WTC11 (cell line): ENCODE results near the gene CDH22. TPM values are rescaled to one million over a fixed set of nuclear protein-coding genes. Genes with fewer than 3 reads are reported as not detected.

Experiments
- ATAC-seq: fragments of 200-7000 bp; cut with Tn5 transposase; 2 replicates; pipeline ENCODE4 v1.10.0; 2021; ENCODE audit warnings: mild to moderate bottlenecking, moderate library complexity
- CTCF ChIA-PET: fragments of 300-600 bp; sonication (Branson Sonifier 250); formaldehyde crosslinking; loops from one replicate; lab custom pipeline; 2021; ENCODE audit warnings: antibody characterized with exemption; lab: Charles Lee
- POLR2A ChIA-PET: fragments of 350-600 bp; sonication (Branson Sonifier 250); formaldehyde crosslinking; loops from one replicate; lab custom pipeline; 2021; ENCODE audit warnings: antibody characterized with exemption; lab: Charles Lee
- DNase-seq: peaks from one replicate; pipeline ENCODE4 v3.0.0; 2021; ENCODE audit warnings: low spot score
- H3K27ac Mint-ChIP-seq: 2 replicates; pipeline ENCODE4 v1.8.0; 2021; ENCODE audit warnings: mixed read lengths
- H3K27me3 Mint-ChIP-seq: 2 replicates; pipeline ENCODE4 v1.8.0; 2021; ENCODE audit warnings: low read depth, mild to moderate bottlenecking, moderate library complexity, mixed read lengths
- H3K36me3 Mint-ChIP-seq: 2 replicates; pipeline ENCODE4 v1.8.0; 2021; ENCODE audit warnings: mixed read lengths
- H3K4me1 Mint-ChIP-seq: 2 replicates; pipeline ENCODE4 v1.8.0; 2022; ENCODE audit warnings: mixed read lengths
- H3K4me3 Mint-ChIP-seq: 2 replicates; pipeline ENCODE4 v1.8.0; 2021; ENCODE audit warnings: mild to moderate bottlenecking, moderate library complexity, mixed read lengths
- H3K9me3 Mint-ChIP-seq: 2 replicates; pipeline ENCODE4 v1.8.0; 2021; ENCODE audit warnings: mixed read lengths
- AFF4 ChIP-seq: sonication (generic); formaldehyde crosslinking; IDR thresholded peaks from 2 replicates; pipeline ENCODE4 v1.8.1; 2023; ENCODE audit warnings: mild to moderate bottlenecking, missing genetic modification reagents, borderline replicate concordance
- ATF6 ChIP-seq: sonication (generic); formaldehyde crosslinking; IDR thresholded peaks from 2 replicates; pipeline ENCODE4 v1.8.1; 2023; ENCODE audit warnings: mild to moderate bottlenecking, missing genetic modification reagents
- E2F4 ChIP-seq: sonication (generic); formaldehyde crosslinking; IDR thresholded peaks from 2 replicates; pipeline ENCODE4 v1.8.1; 2022; ENCODE audit warnings: low read depth, mild to moderate bottlenecking, moderate library complexity, missing genetic modification reagents, borderline replicate concordance
- HMGXB4 ChIP-seq: sonication (generic); formaldehyde crosslinking; IDR thresholded peaks from 2 replicates; pipeline ENCODE4 v1.8.1; 2023; ENCODE audit warnings: mild to moderate bottlenecking, moderate library complexity, missing genetic modification reagents
- IRF2 ChIP-seq: sonication (generic); formaldehyde crosslinking; IDR thresholded peaks from 2 replicates; pipeline ENCODE4 v1.8.0; 2022; ENCODE audit warnings: low read depth, missing genetic modification reagents, borderline replicate concordance
- MLX ChIP-seq: sonication (generic); formaldehyde crosslinking; IDR thresholded peaks from 2 replicates; pipeline ENCODE4 v1.8.1; 2023; ENCODE audit warnings: mild to moderate bottlenecking, missing genetic modification reagents, moderate library complexity
- NFATC4 ChIP-seq: fragments of 250-450 bp; sonication (Bioruptor Pico); IDR thresholded peaks from 2 replicates; pipeline ENCODE4 v1.9.0; 2021; ENCODE audit warnings: mild to moderate bottlenecking
- NR1H2 ChIP-seq: sonication (generic); formaldehyde crosslinking; IDR thresholded peaks from 2 replicates; pipeline ENCODE4 v1.9.0; 2021; ENCODE audit warnings: mild to moderate bottlenecking, moderate library complexity, missing genetic modification reagents
- NR2C2 ChIP-seq: sonication (generic); formaldehyde crosslinking; IDR thresholded peaks from 2 replicates; pipeline ENCODE4 v1.8.0; 2022; ENCODE audit warnings: mild to moderate bottlenecking, missing genetic modification reagents
- NR3C1 ChIP-seq: sonication (generic); formaldehyde crosslinking; conservative IDR thresholded peaks from 2 replicates; pipeline ENCODE4 v1.8.1; 2023; ENCODE audit warnings: low read depth, mild to moderate bottlenecking, missing genetic modification reagents
- OVOL2 ChIP-seq: fragments of 250-450 bp; sonication (Bioruptor Pico); IDR thresholded peaks from 2 replicates; pipeline ENCODE4 v1.9.0; 2021; ENCODE audit warnings: mild to moderate bottlenecking, borderline replicate concordance
- SP1 ChIP-seq: sonication (generic); formaldehyde crosslinking; conservative IDR thresholded peaks from 2 replicates; pipeline ENCODE4 v1.8.1; 2022; ENCODE audit warnings: missing genetic modification reagents
- TEAD1 ChIP-seq: sonication (generic); formaldehyde crosslinking; IDR thresholded peaks from 2 replicates; pipeline ENCODE4 v1.8.0; 2022; ENCODE audit warnings: mild to moderate bottlenecking, missing genetic modification reagents
- TEAD4 ChIP-seq: sonication (generic); formaldehyde crosslinking; IDR thresholded peaks from 2 replicates; pipeline ENCODE4 v1.8.0; 2022; ENCODE audit warnings: mild to moderate bottlenecking, missing genetic modification reagents
- TP53 ChIP-seq: sonication (generic); formaldehyde crosslinking; IDR thresholded peaks from 2 replicates; pipeline ENCODE4 v1.8.1; 2023; ENCODE audit warnings: mild to moderate bottlenecking, missing genetic modification reagents
- ZNF317 ChIP-seq: sonication (generic); formaldehyde crosslinking; IDR thresholded peaks from 2 replicates; pipeline ENCODE4 v1.8.1; 2023; ENCODE audit warnings: low read depth, mild to moderate bottlenecking, moderate library complexity, missing genetic modification reagents, borderline replicate concordance
- ZNF416 ChIP-seq: fragments of 250-450 bp; sonication (Bioruptor Pico); IDR thresholded peaks from 2 replicates; pipeline ENCODE4 v1.9.0; 2021; ENCODE audit warnings: mild to moderate bottlenecking, inconsistent platforms
- total RNA-seq: library from RNA; stranded (reverse); gene quantifications from 3 replicates; pipeline ENCODE4 v1.2.3, GENCODE V29; 2021

The CDH22 gene
- total RNA-seq, 1 experiment from 2014 or later = 0.13 TPM

GRCh38 chr20:46150943-46151342 lies 157.4 kb downstream of the CDH22 start (continued):
- TF ChIP-seq ZNF416 (no peak), TEAD4 (CRISPR knock-in tag) (no peak), HMGXB4 (CRISPR knock-in tag) (no peak)

GRCh38 chr20:46148313-46149208 lies 159.7 kb downstream of the CDH22 start:
- Mint-ChIP-seq H3K4me3 (no peak overlapping the region), H3K4me1 (peaks cover 3% of the 10 kb centered on the region), H3K27ac (no peak overlapping the region), H3K36me3 (no peaks in the 10 kb centered on the region), H3K9me3 (no peaks in the 10 kb centered on the region), H3K27me3 (no peaks in the 10 kb centered on the region)
- TF ChIP-seq NR1H2 (CRISPR knock-in tag) (no peak), IRF2 (CRISPR knock-in tag) (no peak), E2F4 (CRISPR knock-in tag) (no peak), NR3C1 (CRISPR knock-in tag) (no peak)
- ATAC-seq (no peak), DNase-seq (no peak)
- ChIA-PET POLR2A (no interaction called here), CTCF (interaction anchor here (1.3 to 2.3 kb wide), 2 partner anchors 20 to 126 kb away, joined by 3 to 12 read pairs; no protein-coding TSS in a partner anchor)

- H3K9me3 Mint-ChIP-seq = no peaks in the 10 kb centered on the region
- DNase-seq (no peak), ATAC-seq (peak; percentile 60)
- no peak for TF ChIP-seq NR3C1 (CRISPR knock-in tag)
- no peak for TF ChIP-seq OVOL2 (CRISPR knock-in tag)
- no peak for TF ChIP-seq MLX (CRISPR knock-in tag)
- TF ChIP-seq TEAD1 = no peak
- no peak for TF ChIP-seq NR2C2 (CRISPR knock-in tag)
- TF ChIP-seq SP1 (CRISPR knock-in tag) = no peak
- H3K4me3 Mint-ChIP-seq = no peak overlapping the region
- H3K36me3 Mint-ChIP-seq = no peaks in the 10 kb centered on the region
- H3K27ac Mint-ChIP-seq = no peak overlapping the region
- CTCF ChIA-PET = interaction anchor here (1.0 to 1.3 kb wide), 3 partner anchors 17 to 46 kb away, joined by 3 to 4 read pairs (median 4); no protein-coding TSS in a partner anchor
- H3K27me3 Mint-ChIP-seq = peaks cover 4% of the 10 kb centered on the region; the same call in 1 of the 2 replicates
- POLR2A ChIA-PET = no interaction called here
- H3K4me1 Mint-ChIP-seq = no peaks in the 10 kb centered on the region
Measured at GRCh38 chr20:46145713-46146112, 162.6 kb downstream of the CDH22 start.

- H3K4me3 Mint-ChIP-seq = no peak overlapping the region
- H3K27ac Mint-ChIP-seq = no peak overlapping the region
- DNase-seq (no peak), ATAC-seq (no peak)
- H3K27me3 Mint-ChIP-seq = peaks cover 4% of the 10 kb centered on the region; the same call in 1 of the 2 replicates
- H3K4me1 Mint-ChIP-seq = peaks cover 7% of the 10 kb centered on the region
- ChIA-PET CTCF (interaction anchor here (0.6 to 2.0 kb wide), 5 partner anchors 16 to 531 kb away, joined by 3 to 6 read pairs (median 4); no protein-coding TSS in a partner anchor), POLR2A (no interaction called here)
- no peaks in the 10 kb centered on the region for H3K36me3 Mint-ChIP-seq
- H3K9me3 Mint-ChIP-seq = no peaks in the 10 kb centered on the region
- TF ChIP-seq TP53 (no peak), SP1 (CRISPR knock-in tag) (no peak), ZNF317 (no peak), AFF4 (no peak), NFATC4 (no peak), MLX (CRISPR knock-in tag) (no peak), ATF6 (CRISPR knock-in tag) (no peak)
Measured at GRCh38 chr20:46144432-46145025, 163.8 kb downstream of the CDH22 start.
